T-helper 1 cell treated with Interleukin-12 subunit alpha and Interleukin-12 subunit beta and Interleukin-4 antibody, amounts not matched to agents 30 μg/mL and 1 μg/mL, for 36 hours (primary cell): ENCODE data around the gene NFYA.

ENCODE experiments used
- H3K27ac Mint-ChIP-seq: one replicate; pipeline ENCODE4 v1.8.0; 2021; ENCODE audit warnings: mild to moderate bottlenecking, mixed read lengths
- H3K27me3 Mint-ChIP-seq: one replicate; pipeline ENCODE4 v1.8.0; 2021; ENCODE audit warnings: low read depth, mixed read lengths
- H3K36me3 Mint-ChIP-seq: one replicate; pipeline ENCODE4 v1.8.0; 2021; ENCODE audit warnings: low read depth, mixed read lengths
- H3K4me1 Mint-ChIP-seq: one replicate; pipeline ENCODE4 v1.8.0; 2021; ENCODE audit warnings: low read depth, mixed read lengths
- H3K4me3 Mint-ChIP-seq: one replicate; pipeline ENCODE4 v1.8.0; 2021; ENCODE audit warnings: mild to moderate bottlenecking, moderate library complexity, mixed read lengths
- H3K9me3 Mint-ChIP-seq: one replicate; pipeline ENCODE4 v1.8.0; 2021; ENCODE audit warnings: mixed read lengths

Gene NFYA

DNA sequence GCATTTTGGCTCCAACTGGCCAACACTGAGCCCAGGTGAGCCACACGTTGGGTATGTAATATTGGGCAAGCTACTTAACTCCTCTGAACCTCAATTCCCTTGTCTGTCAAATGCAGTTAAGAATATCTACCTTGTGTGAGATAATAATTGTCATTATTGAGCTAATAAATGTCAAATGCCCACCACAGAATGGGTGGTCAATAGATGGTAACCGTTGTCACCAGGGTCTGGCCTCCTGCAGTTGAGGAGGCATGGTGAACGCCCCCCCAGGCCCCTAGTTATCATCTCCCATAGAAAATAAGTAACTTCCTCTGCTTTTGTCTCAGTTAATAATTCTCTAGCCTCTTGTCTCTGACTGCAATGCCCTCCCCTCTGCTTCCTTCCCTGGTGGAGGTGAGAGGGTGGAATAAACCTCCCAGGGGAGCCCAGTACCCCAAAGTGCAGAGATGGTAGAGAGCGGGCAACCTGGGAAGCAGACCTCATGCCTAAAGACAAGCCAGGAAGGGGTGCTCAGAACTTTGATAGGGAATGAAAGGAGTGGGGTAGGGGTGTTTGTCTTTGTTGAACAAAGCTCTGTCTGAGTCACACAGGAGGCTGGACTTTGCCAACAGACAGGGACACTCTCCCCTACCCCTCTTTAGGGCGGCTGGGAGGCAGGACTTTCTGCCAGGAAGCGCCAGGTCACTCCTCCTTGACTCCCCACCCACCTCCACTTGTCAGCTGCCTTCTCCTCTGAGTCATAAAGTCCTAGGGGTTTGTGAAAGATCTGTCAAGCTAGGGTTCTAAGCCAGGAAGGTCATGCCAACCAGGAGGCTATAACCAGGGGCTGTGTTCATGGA is 32.5 kb upstream of the NFYA start:
- Mint-ChIP-seq H3K27ac (peak overlapping the region; percentile 72), H3K36me3 (no peaks in the 10 kb centered on the region), H3K9me3 (no peaks in the 10 kb centered on the region), H3K4me3 (no peak overlapping the region), H3K4me1 (peaks cover 12% of the 10 kb centered on the region), H3K27me3 (no peaks in the 10 kb centered on the region)

DNA sequence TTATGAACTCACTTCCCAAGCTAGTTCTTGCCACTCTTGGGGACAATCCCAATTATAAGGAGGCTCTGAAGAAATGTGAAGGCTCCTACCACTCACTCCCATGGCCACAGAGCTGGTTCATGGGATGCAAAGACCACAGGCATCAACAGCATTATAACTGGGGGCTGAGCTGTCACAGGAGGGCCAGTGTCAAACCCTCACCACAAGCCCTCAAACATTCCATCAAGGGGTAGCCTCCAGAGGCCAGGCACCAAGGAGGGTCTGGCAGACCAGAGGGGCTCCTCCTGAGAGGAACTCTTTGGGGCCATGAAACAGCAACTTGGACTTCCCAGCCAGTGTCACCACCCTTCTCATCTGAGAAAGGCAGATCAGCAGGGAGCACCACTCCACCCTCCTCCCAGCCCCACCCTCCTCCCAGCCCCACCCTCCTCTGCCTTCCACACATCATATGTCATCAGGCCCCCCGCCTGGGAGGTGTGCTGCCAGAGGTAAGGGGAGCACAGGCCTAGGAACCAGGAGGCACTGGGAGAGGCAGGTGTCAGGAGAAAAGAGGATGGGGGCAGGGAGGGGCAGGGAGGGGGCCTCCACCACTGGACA is 31.7 kb upstream of the NFYA start:
- H3K4me1 Mint-ChIP-seq, result peaks cover 12% of the 10 kb centered on the region
- no peaks in the 10 kb centered on the region for H3K27me3 Mint-ChIP-seq
- H3K27ac Mint-ChIP-seq, result no peak overlapping the region
- H3K36me3 Mint-ChIP-seq, result no peaks in the 10 kb centered on the region
- H3K9me3 Mint-ChIP-seq, result no peaks in the 10 kb centered on the region
- no peak overlapping the region for H3K4me3 Mint-ChIP-seq

DNA sequence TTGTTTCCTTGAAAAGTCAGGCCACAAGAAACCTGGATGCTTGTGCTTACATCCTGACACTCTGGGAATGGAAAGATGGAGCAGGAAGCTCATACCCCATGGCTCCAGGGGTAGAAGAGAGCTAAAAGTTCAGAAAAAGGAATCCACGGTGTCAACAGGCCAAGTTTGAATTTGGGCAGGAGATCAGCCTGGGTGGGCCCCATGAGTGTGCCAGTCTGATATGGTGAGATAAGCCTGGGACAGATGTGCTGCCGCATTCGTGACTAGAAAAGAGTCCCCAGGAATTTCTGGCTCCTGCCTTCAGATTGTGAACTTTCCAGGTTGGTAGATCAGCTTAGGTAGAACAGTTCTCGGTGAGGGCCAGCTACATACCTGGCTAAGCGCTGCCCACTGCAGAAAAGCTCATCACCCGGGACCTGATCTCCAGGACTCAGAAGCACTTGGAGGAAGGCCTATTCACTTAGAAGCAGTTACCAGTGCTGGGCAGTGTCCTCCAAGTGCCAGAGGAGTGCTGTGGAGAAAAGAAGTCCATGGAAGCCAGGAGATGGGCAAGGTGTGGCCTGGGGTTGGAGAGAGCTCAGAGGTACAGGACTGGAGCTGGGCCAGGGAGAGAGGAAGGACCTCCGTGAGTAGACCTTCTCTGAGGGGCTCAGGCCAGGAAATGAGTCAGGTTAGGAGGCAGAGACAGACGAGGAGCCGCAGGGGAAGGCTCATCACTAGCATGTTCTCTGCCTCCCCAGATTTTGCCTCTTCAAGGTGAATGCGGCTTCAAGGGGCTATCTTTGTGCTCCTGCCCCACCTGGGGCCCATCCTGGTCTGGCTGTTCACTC is 30.3 kb upstream of the NFYA start, which contains the start of gene TSPO2:
TSS of gene TSPO2 (plus strand) at position 242 of the 830 bp plus-strand sequence. CDS start at position 761, 519 bp downstream.
- no peak within 1 kb of the TSS for H3K27ac Mint-ChIP-seq
- peaks cover 12% of the 10 kb centered on the region for H3K4me1 Mint-ChIP-seq
- no peaks in the 10 kb centered on the region for H3K36me3 Mint-ChIP-seq
- no peaks in the 10 kb centered on the region for H3K27me3 Mint-ChIP-seq
- H3K4me3 Mint-ChIP-seq, result no peak within 1 kb of the TSS
- no peaks in the 10 kb centered on the region for H3K9me3 Mint-ChIP-seq

DNA sequence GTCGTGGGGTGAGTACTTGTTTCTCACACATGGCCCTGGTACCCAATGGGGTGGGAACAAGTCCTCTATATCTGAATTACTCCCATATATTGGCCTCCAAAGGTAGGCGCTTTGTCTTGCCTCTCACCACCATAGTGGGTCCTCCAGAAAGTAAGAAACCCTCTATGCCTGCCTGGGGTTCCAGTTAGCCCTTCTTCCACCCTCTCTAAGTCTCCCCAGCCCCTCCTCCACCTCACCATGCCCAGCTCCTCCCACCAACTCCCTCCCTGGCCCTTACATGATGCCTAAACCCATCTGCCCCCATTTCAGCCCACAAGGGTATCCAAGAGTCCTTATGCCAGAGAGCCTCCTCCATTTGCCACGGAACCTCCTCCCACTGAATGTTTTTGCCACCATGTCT is 29.6 kb upstream of the NFYA start:
- H3K36me3 Mint-ChIP-seq, result no peaks in the 10 kb centered on the region
- no peak overlapping the region for H3K27ac Mint-ChIP-seq
- no peaks in the 10 kb centered on the region for H3K27me3 Mint-ChIP-seq

DNA sequence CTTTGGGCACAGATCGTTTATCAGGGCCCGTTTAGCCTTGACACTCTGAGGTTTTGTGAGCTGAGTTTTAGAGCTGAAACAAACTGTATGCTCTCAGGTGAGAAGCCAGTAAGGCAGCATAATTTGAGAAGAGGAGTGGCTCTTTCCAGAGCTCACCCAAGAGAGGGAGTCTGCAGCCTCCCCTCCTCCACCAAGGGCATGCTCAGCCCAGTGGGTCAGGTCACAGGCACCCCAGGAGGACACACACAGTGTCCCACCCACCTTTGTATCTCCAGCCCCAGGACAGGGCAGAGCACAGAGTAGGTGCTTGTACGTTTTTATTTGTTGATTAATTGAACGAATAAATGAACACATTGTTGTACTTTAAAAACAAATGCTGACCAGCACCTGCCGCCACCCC is 27.1 kb upstream of the NFYA start:
- H3K36me3 Mint-ChIP-seq, result no peaks in the 10 kb centered on the region
- no peak overlapping the region for H3K27ac Mint-ChIP-seq
- no peak overlapping the region for H3K4me3 Mint-ChIP-seq
- H3K27me3 Mint-ChIP-seq, result no peaks in the 10 kb centered on the region
- no peaks in the 10 kb centered on the region for H3K9me3 Mint-ChIP-seq
- peaks cover 4% of the 10 kb centered on the region for H3K4me1 Mint-ChIP-seq

More for the DNA sequence above, 29.6 kb upstream of the NFYA start:
- peaks cover 12% of the 10 kb centered on the region for H3K4me1 Mint-ChIP-seq
- no peak overlapping the region for H3K4me3 Mint-ChIP-seq
- H3K9me3 Mint-ChIP-seq, result no peaks in the 10 kb centered on the region

DNA sequence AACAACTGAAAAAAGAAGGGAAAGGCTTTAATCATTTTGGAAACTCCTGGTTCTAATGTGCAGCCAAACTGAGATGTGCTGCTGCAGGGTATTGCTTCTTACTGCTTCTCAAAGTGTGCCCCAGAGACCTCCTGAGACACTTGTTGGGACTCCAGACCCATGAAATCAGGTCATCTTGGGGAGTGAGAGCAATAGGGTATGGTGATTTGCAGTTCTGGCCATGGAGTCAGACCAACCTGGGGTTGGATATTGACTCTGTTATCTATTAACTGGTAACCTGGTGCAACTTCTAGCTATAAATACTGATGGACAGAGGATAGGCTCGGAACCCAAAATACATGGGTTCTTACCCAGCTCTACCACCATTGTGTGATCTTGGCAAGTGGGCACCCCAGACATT is 26.7 kb upstream of the NFYA start:
- H3K27ac Mint-ChIP-seq, result no peak overlapping the region
- H3K4me3 Mint-ChIP-seq, result no peak overlapping the region
- no peaks in the 10 kb centered on the region for H3K27me3 Mint-ChIP-seq
- peaks cover 1% of the 10 kb centered on the region for H3K4me1 Mint-ChIP-seq
- H3K9me3 Mint-ChIP-seq, result no peaks in the 10 kb centered on the region
- H3K36me3 Mint-ChIP-seq, result no peaks in the 10 kb centered on the region

DNA sequence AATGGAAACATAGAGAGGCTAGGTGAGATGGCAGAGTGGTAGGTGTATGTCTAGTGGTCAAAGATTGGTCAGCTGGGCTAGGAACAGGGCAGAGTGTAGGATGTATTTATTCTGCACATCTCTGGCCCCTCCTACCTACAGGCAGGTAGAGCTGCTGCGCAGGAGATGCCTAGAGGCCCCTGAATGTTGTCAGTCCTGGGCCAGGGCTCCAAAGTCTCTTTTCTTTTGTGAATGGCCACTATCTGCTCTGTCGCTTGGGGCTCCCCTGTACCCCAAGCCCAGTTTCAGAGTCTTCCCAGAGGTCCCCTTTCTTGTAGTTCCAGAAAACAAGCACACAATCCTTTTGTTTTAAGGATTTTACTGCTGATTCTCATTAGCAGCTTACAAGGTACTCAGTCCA is 25.5 kb upstream of the NFYA start:
- no peak overlapping the region for H3K27ac Mint-ChIP-seq
- H3K4me1 Mint-ChIP-seq, result peaks cover 8% of the 10 kb centered on the region
- no peak overlapping the region for H3K4me3 Mint-ChIP-seq
- peaks cover 7% of the 10 kb centered on the region for H3K36me3 Mint-ChIP-seq
- H3K9me3 Mint-ChIP-seq, result no peaks in the 10 kb centered on the region
- no peaks in the 10 kb centered on the region for H3K27me3 Mint-ChIP-seq

DNA sequence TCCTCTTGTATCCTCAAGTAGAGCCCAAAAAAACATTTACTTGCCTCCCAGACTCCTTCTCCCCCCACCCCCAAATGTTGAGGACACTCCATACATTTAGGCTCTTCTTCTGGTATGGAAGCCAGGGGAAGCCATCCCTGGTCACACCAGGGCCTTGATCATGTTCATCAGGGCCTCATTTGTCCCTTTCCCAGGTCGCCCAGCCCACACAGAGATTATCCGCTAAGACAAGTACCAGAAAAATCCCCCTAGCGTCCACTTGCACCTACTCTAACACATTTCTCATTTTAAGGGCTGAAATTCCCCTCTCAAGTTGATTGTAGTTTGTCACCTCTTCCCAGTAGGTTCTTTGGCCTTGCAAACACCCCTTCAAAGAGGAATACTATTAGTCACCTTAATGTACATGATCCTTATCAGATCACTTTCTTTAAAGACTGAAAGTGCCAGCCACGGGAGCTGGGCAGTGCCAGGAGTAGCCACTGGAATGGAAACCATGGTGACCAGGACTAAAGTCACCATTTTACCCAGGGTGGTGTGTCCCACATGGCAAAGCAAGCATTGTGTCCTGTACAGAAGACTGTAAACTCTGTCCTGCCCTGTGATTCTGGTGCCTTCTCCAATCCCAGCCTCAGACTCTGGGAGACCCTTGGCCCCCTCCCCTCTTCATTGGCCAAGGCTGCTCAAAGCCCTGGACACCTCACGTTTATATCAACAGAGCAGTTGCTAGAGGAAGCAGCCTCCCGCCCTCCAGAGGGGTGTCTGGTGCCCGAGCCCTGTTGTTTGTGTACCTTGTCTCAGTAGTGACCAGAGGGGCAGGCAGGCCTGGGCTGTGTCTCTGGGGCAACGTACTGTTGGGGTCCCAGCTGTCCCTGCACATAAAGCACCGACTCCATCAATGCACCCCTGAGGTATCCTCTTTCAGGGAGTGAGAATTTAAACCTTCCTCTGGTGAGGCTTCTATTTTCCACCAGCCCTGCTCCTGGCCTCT is 24.7 kb upstream of the NFYA start:
- no peaks in the 10 kb centered on the region for H3K9me3 Mint-ChIP-seq
- no peak overlapping the region for H3K27ac Mint-ChIP-seq
- H3K4me1 Mint-ChIP-seq, result peaks cover 13% of the 10 kb centered on the region
- no peaks in the 10 kb centered on the region for H3K27me3 Mint-ChIP-seq
- H3K4me3 Mint-ChIP-seq, result no peak overlapping the region
- peaks cover 7% of the 10 kb centered on the region for H3K36me3 Mint-ChIP-seq

DNA sequence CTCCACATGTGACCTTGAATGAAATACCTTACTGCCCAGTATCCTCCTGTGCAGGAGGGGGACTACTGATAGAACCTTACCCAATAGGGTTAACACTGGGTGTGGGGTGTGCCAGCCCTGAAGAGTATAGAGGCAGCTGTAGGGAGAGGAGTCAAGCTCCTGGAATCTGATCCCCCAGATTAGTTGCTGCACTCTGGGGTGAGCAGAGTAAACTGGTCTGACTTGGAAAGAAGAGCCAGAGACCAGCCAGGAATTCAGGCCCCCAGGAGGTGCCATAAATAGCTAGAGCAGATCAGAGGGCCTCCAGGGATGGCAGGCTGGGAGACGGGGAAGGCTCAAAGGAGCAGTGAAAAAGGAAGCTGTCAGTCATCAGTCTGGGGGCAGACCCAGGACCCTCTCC is 23.3 kb upstream of the NFYA start:
- Mint-ChIP-seq H3K27ac (no peak overlapping the region), H3K36me3 (peaks cover 7% of the 10 kb centered on the region), H3K4me1 (peaks cover 11% of the 10 kb centered on the region), H3K9me3 (no peaks in the 10 kb centered on the region), H3K4me3 (no peak overlapping the region), H3K27me3 (no peaks in the 10 kb centered on the region)

DNA sequence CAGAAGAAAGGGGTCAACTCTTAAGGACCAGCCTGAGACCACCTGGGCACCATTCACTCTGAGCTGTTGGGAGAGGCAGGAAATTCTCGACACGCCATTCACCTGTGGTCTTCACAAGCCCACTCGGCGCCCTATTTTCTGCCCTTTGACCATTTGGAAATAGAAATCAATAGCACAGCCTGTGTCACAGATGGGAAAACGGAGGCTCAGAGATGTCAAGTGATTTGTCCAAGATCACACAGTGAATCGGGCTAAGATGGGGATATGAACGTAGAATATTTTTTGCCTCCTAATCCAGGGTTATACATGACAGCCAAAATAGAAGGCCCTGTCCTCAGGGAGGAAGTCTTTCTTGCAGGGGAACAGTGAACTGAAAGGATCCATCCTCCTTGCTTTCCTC is 22.8 kb upstream of the NFYA start:
- Mint-ChIP-seq H3K9me3 (no peaks in the 10 kb centered on the region), H3K4me3 (no peak overlapping the region), H3K36me3 (peaks cover 7% of the 10 kb centered on the region), H3K27me3 (no peaks in the 10 kb centered on the region), H3K4me1 (peaks cover 11% of the 10 kb centered on the region), H3K27ac (no peak overlapping the region)

DNA sequence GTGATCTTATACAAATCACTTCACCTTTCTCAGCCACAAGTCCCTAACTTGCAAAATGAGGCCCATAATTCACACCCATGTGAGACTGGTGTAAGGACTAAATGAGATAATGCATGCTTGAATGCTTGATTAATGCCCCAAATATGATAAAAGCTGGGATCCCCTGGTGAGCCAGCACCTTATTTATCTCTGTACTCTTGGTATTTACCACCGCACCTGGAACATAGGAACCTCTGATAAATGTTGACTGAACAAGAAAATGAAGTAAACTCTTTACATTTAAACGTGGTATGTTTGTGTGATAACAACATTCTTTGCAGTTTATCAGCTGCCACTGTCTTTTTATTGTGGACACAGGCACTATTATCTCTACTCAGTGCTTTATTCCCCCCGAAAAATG is 22.2 kb upstream of the NFYA start:
- H3K36me3 Mint-ChIP-seq, result peaks cover 7% of the 10 kb centered on the region
- no peaks in the 10 kb centered on the region for H3K27me3 Mint-ChIP-seq
- no peaks in the 10 kb centered on the region for H3K9me3 Mint-ChIP-seq
- peaks cover 11% of the 10 kb centered on the region for H3K4me1 Mint-ChIP-seq
- no peak overlapping the region for H3K4me3 Mint-ChIP-seq
- no peak overlapping the region for H3K27ac Mint-ChIP-seq

DNA sequence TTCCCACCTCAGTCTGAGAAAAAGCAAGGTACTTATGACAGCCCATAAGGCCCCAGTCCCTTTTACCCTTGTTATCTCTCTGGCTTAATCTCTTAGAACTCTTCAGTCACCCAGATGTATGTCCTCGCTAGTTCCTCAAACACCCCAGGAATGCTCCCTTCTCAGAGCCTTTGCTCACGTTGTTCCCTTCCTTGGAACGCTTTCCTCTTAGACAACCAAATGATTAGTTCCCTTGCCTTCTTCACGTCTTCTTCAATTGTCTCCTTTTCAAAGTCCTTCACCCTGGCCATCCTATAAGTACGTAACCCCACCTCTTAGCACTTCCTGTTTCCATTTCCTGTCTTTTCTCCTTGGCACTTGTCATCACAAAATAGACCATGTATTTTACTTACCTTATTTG is 20.9 kb upstream of the NFYA start:
- Mint-ChIP-seq H3K27me3 (no peaks in the 10 kb centered on the region), H3K27ac (peak overlapping the region; percentile 78), H3K4me1 (peaks cover 11% of the 10 kb centered on the region), H3K36me3 (peaks cover 7% of the 10 kb centered on the region), H3K4me3 (no peak overlapping the region), H3K9me3 (no peaks in the 10 kb centered on the region)

DNA sequence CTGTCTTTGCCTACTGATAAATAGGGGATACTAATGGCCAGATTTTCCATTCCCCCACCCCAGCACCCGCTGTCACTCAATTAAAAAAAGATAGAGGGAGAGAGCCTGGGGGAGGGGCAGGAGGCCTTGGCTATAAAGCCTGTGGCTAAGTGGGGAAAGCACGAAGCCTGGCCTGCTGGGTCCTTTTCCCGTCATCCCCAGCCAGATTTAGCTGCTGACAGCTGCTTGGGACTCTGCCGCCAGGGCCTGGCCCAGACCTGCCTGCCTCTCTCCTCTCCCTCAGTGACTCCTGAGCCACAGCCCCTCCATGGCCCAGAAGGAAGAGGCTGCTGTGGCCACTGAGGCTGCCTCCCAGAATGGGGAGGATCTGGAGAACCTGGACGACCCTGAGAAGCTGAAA is 19.7 kb upstream of the NFYA start, which contains the start of gene APOBEC2:
TSS of gene APOBEC2 (plus strand) at position 162 of the 400 bp plus-strand sequence. CDS start at position 308, 146 bp downstream.
- Mint-ChIP-seq H3K4me3 (no peak within 1 kb of the TSS), H3K9me3 (no peaks in the 10 kb centered on the region), H3K27me3 (no peaks in the 10 kb centered on the region), H3K4me1 (peaks cover 11% of the 10 kb centered on the region), H3K27ac (peak within 1 kb of the TSS; percentile 78), H3K36me3 (peaks cover 7% of the 10 kb centered on the region)

DNA sequence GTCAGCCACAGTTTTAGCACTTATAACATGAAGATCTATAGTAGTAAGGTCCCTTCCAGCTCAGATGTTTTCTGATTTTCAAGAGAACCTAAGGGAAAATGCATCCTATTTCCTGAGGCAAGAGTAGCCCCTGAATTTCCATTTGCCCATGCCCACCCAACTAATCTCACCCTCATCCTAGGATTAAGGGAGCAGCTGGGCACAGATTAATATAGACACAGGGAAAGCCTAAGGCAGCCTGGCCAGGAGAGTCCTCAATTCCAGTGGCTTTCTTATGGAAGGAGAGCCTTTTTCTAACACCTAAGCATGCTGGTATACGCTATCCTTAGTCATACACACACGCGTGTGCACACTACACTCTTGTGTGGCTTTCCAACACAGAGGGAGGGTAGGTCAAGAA is 18.3 kb upstream of the NFYA start:
- Mint-ChIP-seq H3K27ac (no peak overlapping the region), H3K4me1 (peaks cover 11% of the 10 kb centered on the region), H3K4me3 (no peak overlapping the region), H3K36me3 (peaks cover 7% of the 10 kb centered on the region), H3K9me3 (no peaks in the 10 kb centered on the region), H3K27me3 (no peaks in the 10 kb centered on the region)
